Thoracic aorta (tissue), 2 donors: ENCODE measurements around the gene KIFC3. TPM values are rescaled to one million over a fixed set of nuclear protein-coding genes. Genes with fewer than 3 reads are reported as not detected.

ENCODE experiments used
- ATAC-seq: fragments of 150-250 bp; one replicate; pipeline ENCODE4 v1.8.0; 2017; ENCODE audit warnings: low read depth; ENCODE audit not compliant: insufficient number of reproducible peaks, low FRiP score
- DNase-seq: peaks from one replicate; pipeline ENCODE4 v3.0.0-alpha.2; 2020; ENCODE audit warnings: low spot score
- H3K27ac ChIP-seq, 2 donors: fragments of 200-600 bp; sonication (generic); 1 replicate in 1 of 2; 2 replicates in 1 of 2; pipeline ENCODE4 v1.5.1; 2016; ENCODE audit warnings: mild to moderate bottlenecking in 2 of 2, moderate library complexity in 2 of 2
- H3K27me3 ChIP-seq: fragments of 200-600 bp; sonication (generic); replicated peaks from 2 replicates; pipeline ENCODE4 v1.6.0; 2016; ENCODE audit warnings: mild to moderate bottlenecking; ENCODE audit not compliant: insufficient read depth
- H3K36me3 ChIP-seq: fragments of 200-600 bp; sonication (generic); one replicate; pipeline ENCODE4 v1.5.1; 2016
- H3K4me1 ChIP-seq, 2 donors: fragments of 200-600 bp; sonication (generic); 1 replicate in 1 of 2; 2 replicates in 1 of 2; pipeline versions ENCODE4 v1.5.1 to v1.6.0; 2016; ENCODE audit warnings: low read depth in 2 of 2, mild to moderate bottlenecking in 1 of 2; ENCODE audit not compliant: control insufficient read depth in 1 of 2
- H3K4me3 ChIP-seq: fragments of 200-600 bp; sonication (generic); 2 replicates; pipeline ENCODE4 v1.5.1; 2016; ENCODE audit warnings: mild to moderate bottlenecking
- H3K9me3 ChIP-seq: fragments of 200-600 bp; sonication (generic); 2 replicates; pipeline ENCODE4 v1.5.1; 2016
- total RNA-seq, 2 donors: library from RNA; depleted of rRNA; stranded (reverse); fragments of >200 nt; gene quantifications; one replicate each; pipeline versions ENCODE4 v1.1.0 to v1.2.3, GENCODE V29; 2016
- TF ChIP-seq, protein P1 (sequence below): fragments of 200-600 bp; sonication (generic); IDR thresholded peaks from one replicate; pipeline ENCODE4 v1.5.1; 2019; ENCODE audit warnings: antibody characterized with exemption

The KIFC3 gene
- total RNA-seq, 2 donors from 2014 or later, result 109 to 123 TPM

DNA sequence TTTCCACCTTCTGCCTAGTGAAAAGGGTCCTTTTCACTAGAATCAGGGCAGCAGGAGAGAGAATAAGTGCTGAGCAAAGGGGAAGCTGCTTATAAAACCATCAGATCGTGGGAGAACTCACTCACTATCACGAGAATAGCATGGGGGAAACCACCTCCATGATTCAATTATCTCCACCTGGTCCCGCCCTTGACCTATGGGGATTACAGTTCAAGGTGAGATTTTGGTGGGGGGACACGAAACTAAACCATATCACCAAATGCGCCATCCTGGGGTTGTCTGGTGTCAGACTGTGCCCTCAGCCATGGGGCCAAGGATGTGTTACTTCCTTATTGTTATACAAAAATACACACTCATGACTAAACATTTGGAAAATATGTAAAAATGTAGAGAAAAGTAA is 77.1 kb downstream of the KIFC3 start:
- TF ChIP-seq, protein P1, sequence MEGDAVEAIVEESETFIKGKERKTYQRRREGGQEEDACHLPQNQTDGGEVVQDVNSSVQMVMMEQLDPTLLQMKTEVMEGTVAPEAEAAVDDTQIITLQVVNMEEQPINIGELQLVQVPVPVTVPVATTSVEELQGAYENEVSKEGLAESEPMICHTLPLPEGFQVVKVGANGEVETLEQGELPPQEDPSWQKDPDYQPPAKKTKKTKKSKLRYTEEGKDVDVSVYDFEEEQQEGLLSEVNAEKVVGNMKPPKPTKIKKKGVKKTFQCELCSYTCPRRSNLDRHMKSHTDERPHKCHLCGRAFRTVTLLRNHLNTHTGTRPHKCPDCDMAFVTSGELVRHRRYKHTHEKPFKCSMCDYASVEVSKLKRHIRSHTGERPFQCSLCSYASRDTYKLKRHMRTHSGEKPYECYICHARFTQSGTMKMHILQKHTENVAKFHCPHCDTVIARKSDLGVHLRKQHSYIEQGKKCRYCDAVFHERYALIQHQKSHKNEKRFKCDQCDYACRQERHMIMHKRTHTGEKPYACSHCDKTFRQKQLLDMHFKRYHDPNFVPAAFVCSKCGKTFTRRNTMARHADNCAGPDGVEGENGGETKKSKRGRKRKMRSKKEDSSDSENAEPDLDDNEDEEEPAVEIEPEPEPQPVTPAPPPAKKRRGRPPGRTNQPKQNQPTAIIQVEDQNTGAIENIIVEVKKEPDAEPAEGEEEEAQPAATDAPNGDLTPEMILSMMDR, result no peak
- no peak for ATAC-seq
- DNase-seq, result no peak

DNA sequence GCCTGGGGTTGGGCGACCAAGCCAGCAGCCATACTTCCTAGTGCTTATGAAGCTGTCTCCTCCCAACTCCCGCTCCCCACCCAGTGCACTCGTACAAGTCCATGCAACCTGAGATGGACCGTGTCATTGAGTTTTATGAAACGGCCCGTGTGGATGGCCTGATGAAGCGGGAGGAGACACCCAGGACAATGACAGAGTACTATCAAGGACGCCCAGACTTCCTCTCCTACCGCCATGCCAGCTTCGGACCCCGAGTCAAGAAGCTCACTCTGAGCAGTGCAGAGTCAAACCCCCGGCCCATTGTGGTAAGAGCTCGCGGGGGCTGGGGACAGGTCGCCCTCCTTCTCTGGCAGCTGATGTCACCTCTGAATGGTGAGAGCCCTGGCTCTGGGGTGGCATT is 77.8 kb downstream of the KIFC3 start:
- ATAC-seq (no peak), DNase-seq (no peak)
- H3K4me1 ChIP-seq, result no peaks in the 10 kb centered on the region

More for the DNA sequence above, 77.1 kb downstream of the KIFC3 start:
- H3K36me3 ChIP-seq, result no peaks in the 10 kb centered on the region
- H3K4me3 ChIP-seq, result no peak overlapping the region
- no peaks in the 10 kb centered on the region for H3K4me1 ChIP-seq
- no peaks in the 10 kb centered on the region for H3K9me3 ChIP-seq
- H3K27me3 ChIP-seq, result no peaks in the 10 kb centered on the region
- H3K27ac ChIP-seq, result no peak overlapping the region

DNA sequence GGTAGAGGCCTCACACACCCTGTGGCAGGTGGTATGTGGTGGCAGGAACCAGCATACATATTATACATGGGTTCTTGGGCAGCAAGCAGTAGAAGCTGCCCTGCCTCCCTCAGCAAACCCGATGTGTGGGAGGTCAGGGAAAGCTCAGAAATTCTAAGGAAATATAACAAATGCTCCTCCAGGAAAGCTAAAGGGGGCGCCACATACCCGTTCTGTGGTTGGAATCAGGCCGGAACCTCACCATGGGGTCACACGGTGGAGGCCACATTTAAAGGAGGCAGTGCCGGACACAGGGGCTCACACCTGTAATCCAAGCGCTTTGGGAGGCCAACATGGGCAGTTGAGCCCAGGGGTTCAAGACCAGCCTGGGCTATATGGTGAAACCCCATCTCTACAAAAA is 79.1 kb downstream of the KIFC3 start:
- ATAC-seq (no peak), DNase-seq (no peak)
- H3K27me3 ChIP-seq, result no peaks in the 10 kb centered on the region
- H3K4me3 ChIP-seq, result no peak overlapping the region
- H3K9me3 ChIP-seq, result no peaks in the 10 kb centered on the region
- H3K27ac ChIP-seq, result no peak overlapping the region
- H3K4me1 ChIP-seq, result no peaks in the 10 kb centered on the region
- TF ChIP-seq, protein P1, result no peak
- H3K36me3 ChIP-seq, result no peaks in the 10 kb centered on the region

More for the DNA sequence above, 77.8 kb downstream of the KIFC3 start:
- H3K36me3 ChIP-seq, result no peaks in the 10 kb centered on the region
- no peaks in the 10 kb centered on the region for H3K27me3 ChIP-seq
- no peak overlapping the region for H3K4me3 ChIP-seq
- TF ChIP-seq, protein P1, result no peak
- H3K9me3 ChIP-seq, result no peaks in the 10 kb centered on the region
- no peak overlapping the region for H3K27ac ChIP-seq

DNA sequence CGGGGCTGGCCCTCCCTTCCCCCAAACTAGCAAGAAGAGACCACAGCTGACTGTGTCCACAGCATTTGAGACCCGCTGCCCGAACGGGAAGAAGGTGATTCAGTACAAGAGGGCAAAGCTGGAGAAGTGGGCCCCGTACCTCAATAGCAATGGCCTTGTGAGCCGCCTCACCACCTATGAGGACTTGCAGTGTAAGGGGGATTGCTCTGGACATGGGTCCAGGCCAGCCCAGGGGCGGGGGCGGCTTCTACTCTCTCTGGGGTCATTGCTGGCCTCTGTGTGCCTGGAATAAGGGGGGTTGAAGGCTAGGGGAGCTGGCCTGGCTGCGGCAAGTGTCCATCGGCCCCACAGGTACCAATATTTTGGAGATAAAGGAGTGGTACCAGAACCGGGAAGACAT is 79.6 kb downstream of the KIFC3 start:
- Histone ChIP-seq H3K9me3 (no peaks in the 10 kb centered on the region), H3K36me3 (no peaks in the 10 kb centered on the region), H3K4me1 (no peaks in the 10 kb centered on the region), H3K27ac (no peak overlapping the region), H3K4me3 (no peak overlapping the region), H3K27me3 (no peaks in the 10 kb centered on the region)
- TF ChIP-seq, protein P1, result no peak
- DNase-seq (no peak), ATAC-seq (no peak)

DNA sequence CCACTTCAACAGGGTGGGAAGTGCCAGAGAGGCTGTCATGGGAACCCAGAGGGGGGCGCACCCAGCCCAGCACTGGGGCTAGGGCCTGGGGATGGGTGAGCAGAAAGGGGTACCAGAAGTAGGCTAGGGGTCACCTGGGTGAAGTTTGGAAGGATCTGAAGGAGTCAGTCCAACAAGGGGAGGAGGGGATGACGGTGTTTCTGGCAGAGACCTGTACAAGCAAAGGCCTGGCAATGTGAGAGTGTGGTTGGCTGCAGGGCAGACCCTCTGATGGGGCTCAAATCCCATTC is 80.1 kb downstream of the KIFC3 start:
- Histone ChIP-seq H3K27ac (no peak overlapping the region), H3K4me1 (no peaks in the 10 kb centered on the region), H3K27me3 (no peaks in the 10 kb centered on the region), H3K9me3 (no peaks in the 10 kb centered on the region), H3K4me3 (no peak overlapping the region), H3K36me3 (no peaks in the 10 kb centered on the region)
- no peak for ATAC-seq
- TF ChIP-seq, protein P1, result no peak
- no peak for DNase-seq
